IPS-11a (cell line): ENCODE data around the gene PPL.
"Not testable (repeated sequence)": the region's sequence is repeated elsewhere in the genome, so short reads cannot be mapped to it uniquely, and the experiment has no call there.

Source experiments
- H3K4me3 ChIP-seq: one replicate; pipeline ENCODE4 v1.5.1; 2013; ENCODE audit warnings: low read depth, low read length, control low read depth

PPL gene

GRCh38 chr16:4936991-4937781 is at the start of gene PPL:
Gene PPL, minus strand, starts transcription at chr16:4937148. Its CDS starts 103 bp downstream, at chr16:4937045.
- peak within 1 kb of the TSS; percentile 81 for H3K4me3 ChIP-seq

- H3K4me3 ChIP-seq = no peak overlapping the region
Measured at GRCh38 chr16:4984174-4984990, 47.4 kb upstream of the PPL start.

GRCh38 chr16:4982056-4982867 is 45.3 kb upstream of the PPL start:
- no peak overlapping the region for H3K4me3 ChIP-seq

- H3K4me3 ChIP-seq = no peak overlapping the region
Measured at GRCh38 chr16:4981473-4981872, 44.5 kb upstream of the PPL start.

- no peak overlapping the region for H3K4me3 ChIP-seq
Measured at GRCh38 chr16:4980691-4981090, 43.7 kb upstream of the PPL start.

GRCh38 chr16:4979736-4980660 is 43.0 kb upstream of the PPL start:
- H3K4me3 ChIP-seq = no peak overlapping the region

- H3K4me3 ChIP-seq = no peak overlapping the region
Measured at GRCh38 chr16:4979164-4979563, 42.2 kb upstream of the PPL start.

GRCh38 chr16:4976611-4977145 is 39.7 kb upstream of the PPL start:
- no peak overlapping the region for H3K4me3 ChIP-seq

- no peak overlapping the region for H3K4me3 ChIP-seq
Measured at GRCh38 chr16:4976079-4976478, 39.1 kb upstream of the PPL start.

- no peak overlapping the region for H3K4me3 ChIP-seq
Measured at GRCh38 chr16:4972938-4973587, 36.1 kb upstream of the PPL start.

- no peak overlapping the region for H3K4me3 ChIP-seq
Measured at GRCh38 chr16:4970010-4970409, 33.1 kb upstream of the PPL start.

- no peak overlapping the region for H3K4me3 ChIP-seq
Measured at GRCh38 chr16:4968879-4969483, 32.0 kb upstream of the PPL start.

- not testable (repeated sequence) for H3K4me3 ChIP-seq
Measured at GRCh38 chr16:4968278-4968677, 31.3 kb upstream of the PPL start.

GRCh38 chr16:4966736-4967453 is 29.9 kb upstream of the PPL start:
- H3K4me3 ChIP-seq = no peak overlapping the region

- not testable (repeated sequence) for H3K4me3 ChIP-seq
Measured at GRCh38 chr16:4963527-4963926, 26.6 kb upstream of the PPL start.

- no peak overlapping the region for H3K4me3 ChIP-seq
Measured at GRCh38 chr16:4962716-4963115, 25.8 kb upstream of the PPL start.

- H3K4me3 ChIP-seq = no peak overlapping the region
Measured at GRCh38 chr16:4960579-4960978, 23.6 kb upstream of the PPL start.
